Calu3 (cell line): ENCODE data around the gene FOXN3. TPM values are rescaled to one million over a fixed set of nuclear protein-coding genes. Genes with fewer than 3 reads are reported as not detected.

Source experiments
- BruUV-seq: library from RNA; stranded (reverse); fragments of 400-500 nt; replicated peaks from 2 replicates; lab custom pipeline; 2021; lab: Mats Ljungman, UMichigan
- CTCF ChIA-PET: fragments of 300-600 bp; sonication (Branson Sonifier 250); formaldehyde crosslinking; loops from one replicate; lab custom pipeline; 2022; ENCODE audit warnings: antibody characterized with exemption; lab: Charles Lee
- DNase-seq: peaks from one replicate; pipeline ENCODE4 v3.0.0; 2022
- H3K27ac Mint-ChIP-seq: one replicate; pipeline ENCODE4 v1.8.0; 2022; ENCODE audit warnings: mixed read lengths; ENCODE audit not compliant: unreplicated experiment
- H3K27me3 Mint-ChIP-seq: one replicate; pipeline ENCODE4 v1.8.0; 2022; ENCODE audit warnings: mixed read lengths; ENCODE audit not compliant: unreplicated experiment
- H3K36me3 Mint-ChIP-seq: one replicate; pipeline ENCODE4 v1.8.0; 2022; ENCODE audit warnings: mild to moderate bottlenecking, moderate library complexity, mixed read lengths; ENCODE audit not compliant: insufficient read depth, unreplicated experiment
- H3K4me1 Mint-ChIP-seq: one replicate; pipeline ENCODE4 v1.8.0; 2022; ENCODE audit warnings: mild to moderate bottlenecking, low read depth, mixed read lengths; ENCODE audit not compliant: unreplicated experiment
- H3K4me3 Mint-ChIP-seq: one replicate; pipeline ENCODE4 v1.8.0; 2022; ENCODE audit warnings: mild to moderate bottlenecking, low read depth, moderate library complexity, mixed read lengths; ENCODE audit not compliant: unreplicated experiment
- H3K9me3 Mint-ChIP-seq: one replicate; pipeline ENCODE4 v1.8.0; 2022; ENCODE audit warnings: low read depth, mixed read lengths; ENCODE audit not compliant: unreplicated experiment
- intact Hi-C: fragments of 100-400 bp; cut with micrococcal nuclease; formaldehyde crosslinking; loops from one replicate; pipeline ENCODE4 v1.10.0; 2022; ENCODE audit not compliant: unreplicated experiment
- total RNA-seq: library from RNA; stranded (reverse); gene quantifications from 2 replicates; pipeline ENCODE4 v1.2.3, GENCODE V29; 2022
- TF ChIP-seq, protein P1 (sequence below): fragments of 200-600 bp; IDR thresholded peaks from one replicate; pipeline ENCODE4 v1.8.0; 2022; ENCODE audit warnings: antibody characterized with exemption; ENCODE audit not compliant: unreplicated experiment

FOXN3 gene
- total RNA-seq, 1 experiment from 2014 or later = 11.8 TPM

DNA sequence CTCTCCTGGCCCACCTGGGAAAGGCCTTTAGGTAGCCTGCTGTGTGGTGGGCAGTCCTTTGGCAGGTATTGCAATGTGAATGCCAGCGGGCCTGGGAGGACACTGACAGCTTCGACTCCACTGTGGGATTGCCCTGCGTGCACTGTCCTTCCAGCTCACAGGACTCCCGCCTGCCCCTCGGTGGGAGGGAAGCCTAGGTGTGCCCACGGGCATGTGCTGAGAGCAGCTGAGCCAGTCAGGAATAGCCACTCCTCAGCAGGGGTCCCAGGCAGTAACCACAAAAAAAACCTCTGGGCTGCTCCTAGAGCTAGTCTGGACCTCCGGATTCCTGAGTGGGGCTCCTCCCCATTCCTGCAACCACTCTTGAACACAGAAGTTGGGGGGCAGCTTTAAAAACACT, 278.2 kb downstream of the FOXN3 start:
- TF ChIP-seq, protein P1, sequence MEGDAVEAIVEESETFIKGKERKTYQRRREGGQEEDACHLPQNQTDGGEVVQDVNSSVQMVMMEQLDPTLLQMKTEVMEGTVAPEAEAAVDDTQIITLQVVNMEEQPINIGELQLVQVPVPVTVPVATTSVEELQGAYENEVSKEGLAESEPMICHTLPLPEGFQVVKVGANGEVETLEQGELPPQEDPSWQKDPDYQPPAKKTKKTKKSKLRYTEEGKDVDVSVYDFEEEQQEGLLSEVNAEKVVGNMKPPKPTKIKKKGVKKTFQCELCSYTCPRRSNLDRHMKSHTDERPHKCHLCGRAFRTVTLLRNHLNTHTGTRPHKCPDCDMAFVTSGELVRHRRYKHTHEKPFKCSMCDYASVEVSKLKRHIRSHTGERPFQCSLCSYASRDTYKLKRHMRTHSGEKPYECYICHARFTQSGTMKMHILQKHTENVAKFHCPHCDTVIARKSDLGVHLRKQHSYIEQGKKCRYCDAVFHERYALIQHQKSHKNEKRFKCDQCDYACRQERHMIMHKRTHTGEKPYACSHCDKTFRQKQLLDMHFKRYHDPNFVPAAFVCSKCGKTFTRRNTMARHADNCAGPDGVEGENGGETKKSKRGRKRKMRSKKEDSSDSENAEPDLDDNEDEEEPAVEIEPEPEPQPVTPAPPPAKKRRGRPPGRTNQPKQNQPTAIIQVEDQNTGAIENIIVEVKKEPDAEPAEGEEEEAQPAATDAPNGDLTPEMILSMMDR = no peak
- Mint-ChIP-seq H3K9me3 (peaks cover 10% of the 10 kb centered on the region), H3K4me1 (peaks cover 26% of the 10 kb centered on the region), H3K27ac (no peak overlapping the region), H3K27me3 (peaks cover under 1% of the 10 kb centered on the region), H3K4me3 (no peak overlapping the region), H3K36me3 (no peaks in the 10 kb centered on the region)
- intact Hi-C loops = loop anchor here (5.0 kb wide), 1 partner anchor 97 kb away; no protein-coding TSS in a partner anchor
- CTCF ChIA-PET = no interaction called here
- DNase-seq = no peak
- no TSS peak for BruUV-seq

DNA sequence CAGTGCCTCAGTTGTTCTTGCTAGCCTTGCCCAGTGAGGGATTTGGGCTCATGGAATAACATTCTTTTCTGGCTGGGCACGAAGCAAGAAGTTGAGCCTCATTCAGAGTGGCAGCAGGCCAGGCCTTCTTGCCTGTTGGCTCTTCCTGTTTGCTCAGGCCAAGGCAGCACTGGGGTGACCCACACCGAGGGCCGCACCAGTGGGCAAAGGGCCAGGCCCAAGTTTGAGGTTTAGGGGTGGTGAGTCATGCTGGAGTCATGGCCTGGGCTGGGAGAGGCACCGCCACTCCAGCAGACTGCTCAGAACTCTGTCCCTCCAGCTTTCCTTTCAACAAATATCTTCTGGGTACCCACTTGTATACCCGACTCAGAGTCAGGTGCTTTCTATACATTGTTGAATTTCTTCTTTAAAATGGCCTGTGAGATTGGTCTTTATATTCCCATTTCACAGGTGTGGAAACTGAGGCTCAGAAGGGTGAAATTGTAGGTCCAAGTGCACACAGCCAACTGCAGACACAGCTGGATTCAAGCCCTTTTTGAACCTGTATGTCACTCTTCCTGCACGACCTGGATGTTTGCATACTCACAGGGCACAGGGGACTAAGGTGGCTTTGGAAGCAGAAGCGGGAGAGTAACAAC, 279.4 kb downstream of the FOXN3 start:
- no TSS peak for BruUV-seq

DNA sequence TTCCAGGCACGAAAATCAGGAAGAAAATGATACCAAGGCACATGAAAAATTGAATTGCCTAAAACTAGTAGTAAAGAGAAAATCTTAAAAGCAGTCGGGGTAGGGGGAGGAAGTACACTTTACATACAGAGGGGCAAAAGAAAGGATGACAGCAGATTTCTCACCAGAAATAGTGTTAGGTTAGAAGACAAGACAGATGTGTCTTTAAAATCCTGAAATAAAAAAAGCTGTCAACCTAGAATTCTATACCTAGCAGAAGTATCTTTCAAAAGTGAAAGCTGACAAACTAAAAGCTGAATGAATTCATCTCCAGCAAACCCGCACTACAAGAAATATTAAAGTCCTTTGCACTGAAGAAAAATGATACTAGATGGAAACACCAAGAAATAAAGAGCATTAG, 280.4 kb downstream of the FOXN3 start:
- BruUV-seq = no TSS peak
- CTCF ChIA-PET = interaction anchor here (1.1 kb wide), 1 partner anchor 96 kb away, joined by 3 read pairs; no protein-coding TSS in a partner anchor
- H3K36me3 Mint-ChIP-seq = no peaks in the 10 kb centered on the region
- intact Hi-C loops = loop anchor here (5.0 kb wide), 1 partner anchor 94 kb away; no protein-coding TSS in a partner anchor
- peaks cover 10% of the 10 kb centered on the region for H3K9me3 Mint-ChIP-seq
- no peaks in the 10 kb centered on the region for H3K27me3 Mint-ChIP-seq
- DNase-seq = no peak
- H3K4me3 Mint-ChIP-seq = no peak overlapping the region
- H3K27ac Mint-ChIP-seq = no peak overlapping the region
- TF ChIP-seq, protein P1 = no peak
- peaks cover 26% of the 10 kb centered on the region for H3K4me1 Mint-ChIP-seq

More for the DNA sequence above, 279.4 kb downstream of the FOXN3 start:
- Mint-ChIP-seq H3K4me3 (peak overlapping the region; percentile 21), H3K4me1 (peaks cover 26% of the 10 kb centered on the region), H3K9me3 (peaks cover 10% of the 10 kb centered on the region), H3K27me3 (no peaks in the 10 kb centered on the region), H3K36me3 (no peaks in the 10 kb centered on the region), H3K27ac (peak overlapping the region; percentile 56)
- intact Hi-C loops = loop anchor here (5.0 kb wide), 1 partner anchor 95 kb away; no protein-coding TSS in a partner anchor
- DNase-seq = peak; percentile 92
- TF ChIP-seq, protein P1 = no peak
- CTCF ChIA-PET = interaction anchor here (0.6 to 1.1 kb wide), 2 partner anchors 12 to 97 kb away, joined by 3 to 4 read pairs; no protein-coding TSS in a partner anchor

DNA sequence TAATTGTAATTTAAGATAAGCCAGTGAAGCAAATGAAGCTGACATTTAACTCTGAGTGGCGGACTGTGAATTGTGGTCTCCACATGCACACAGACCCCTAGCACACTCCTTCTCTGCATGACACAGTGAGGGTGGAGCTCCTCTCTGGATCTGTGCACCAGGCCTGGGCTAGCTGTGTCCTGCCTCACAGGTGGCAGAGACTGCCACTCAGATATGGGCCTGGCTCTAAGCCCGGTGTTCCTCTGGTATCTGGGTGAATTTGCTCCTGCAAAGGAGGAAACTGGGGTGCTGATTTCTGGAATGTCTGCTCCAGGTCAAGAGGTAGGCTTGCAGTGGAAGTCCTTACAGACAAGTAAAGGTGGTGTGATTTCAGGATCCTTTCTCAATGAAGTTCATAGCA, 282.4 kb downstream of the FOXN3 start:
- H3K27ac Mint-ChIP-seq = no peak overlapping the region
- H3K4me1 Mint-ChIP-seq = peaks cover 19% of the 10 kb centered on the region
- TF ChIP-seq, protein P1 = no peak
- no peaks in the 10 kb centered on the region for H3K36me3 Mint-ChIP-seq
- BruUV-seq = no TSS peak
- no peaks in the 10 kb centered on the region for H3K27me3 Mint-ChIP-seq
- H3K4me3 Mint-ChIP-seq = no peak overlapping the region
- peaks cover 10% of the 10 kb centered on the region for H3K9me3 Mint-ChIP-seq
- CTCF ChIA-PET = no interaction called here
- intact Hi-C loops = loop anchor here (5.0 kb wide), 1 partner anchor 92 kb away; no protein-coding TSS in a partner anchor
- no peak for DNase-seq
